A549 treated with DMSO at 1 μM for 4 hours (cell line): ENCODE data around the gene LIPH. TPM values are rescaled to one million over a fixed set of nuclear protein-coding genes. Genes with fewer than 3 reads are reported as not detected.

ENCODE experiments used
- total RNA-seq: library from RNA; stranded (reverse); fragments of 200-300 nt; extraction: Qiagen RNA extraction; gene quantifications from 5 replicates; pipeline ENCODE4 v1.2.3, GENCODE V29; 2022; ENCODE audit warnings: low read depth

Gene LIPH
- 7.2 to 9.3 TPM (median 8.4 TPM) in 5 replicates for total RNA-seq

GRCh38 chr3:185552358-185552877 is at the start of gene LIPH:
Gene LIPH, minus strand, starts transcription at chr3:185552588. Its CDS starts 117 bp downstream, at chr3:185552471.

GRCh38 chr3:185585859-185586685 is 33.7 kb upstream of the LIPH start, which contains the start of gene SENP2:
Gene SENP2, plus strand, starts transcription at chr3:185586295. Its CDS starts 119 bp downstream, at chr3:185586414.

GRCh38 chr3:185498503-185499396 is 53.6 kb downstream of the LIPH start, which contains the start of gene TMEM41A:
Gene TMEM41A, minus strand, starts transcription at chr3:185499035. Its CDS starts 74 bp downstream, at chr3:185498961.

Other genes starting within 250 kb of the LIPH start
- gene MAP3K13, start 189.5 kb downstream of the LIPH start, total RNA-seq: 13.0 to 15.0 TPM (median 14.5 TPM) in 5 replicates
- gene TMEM41A, start 53.6 kb downstream of the LIPH start, total RNA-seq: 20.3 to 24.0 TPM (median 21.5 TPM) in 5 replicates
- 16.8 to 23.1 TPM (median 20.1 TPM) in 5 replicates for gene SENP2, start 33.7 kb upstream of the LIPH start, total RNA-seq